ENCODE results near the gene RGS7.
"Not testable (repeated sequence)": the region's sequence is repeated elsewhere in the genome, so short reads cannot be mapped to it uniquely, and the experiment has no call there.

RGS7 gene

DNA sequence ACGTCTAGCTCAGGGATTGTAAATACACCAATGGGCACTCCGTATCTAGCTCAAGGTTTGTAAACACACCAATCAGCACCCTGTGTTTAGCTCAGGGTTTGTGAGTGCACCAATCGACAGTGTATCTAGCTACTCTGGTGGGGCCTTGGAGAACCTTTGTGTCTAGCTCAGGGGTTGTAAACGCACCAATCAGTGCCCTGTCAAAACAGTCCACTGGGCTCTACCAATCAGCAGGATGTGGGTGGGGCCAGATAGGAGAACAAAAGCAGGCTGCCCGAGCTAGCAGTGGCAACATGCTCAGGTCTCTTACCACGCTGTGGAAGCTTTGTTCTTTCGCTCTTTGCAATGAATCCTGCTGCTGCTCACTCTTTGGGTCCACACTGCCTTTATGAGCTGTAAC is 593.9 kb downstream of the RGS7 start:
- DNase-seq: not testable (repeated sequence)

DNA sequence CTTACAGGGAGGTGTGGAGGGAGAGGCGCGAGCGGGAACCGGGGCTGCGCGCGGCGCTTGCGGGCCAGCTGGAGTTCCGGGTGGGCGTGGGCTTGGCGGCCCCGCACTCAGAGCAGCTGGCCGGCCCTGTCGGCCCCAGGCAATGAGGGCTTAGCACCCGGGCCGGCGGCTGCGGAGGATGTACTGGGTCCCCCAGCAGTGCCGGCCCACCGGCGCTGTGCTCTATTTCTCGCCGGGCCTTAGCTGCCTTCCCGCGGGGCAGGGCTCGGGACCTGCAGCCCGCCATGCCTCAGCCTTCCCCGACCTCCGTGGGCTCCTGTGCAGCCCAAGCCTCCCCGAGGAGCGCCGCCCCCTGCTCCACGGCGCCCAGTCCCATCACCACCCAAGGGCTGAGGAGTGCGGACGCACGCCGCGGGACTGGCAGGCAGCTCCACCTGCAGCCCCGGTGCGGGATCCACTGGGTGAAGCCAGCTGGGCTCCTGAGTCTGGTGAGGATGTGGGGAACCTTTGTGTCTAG is 594.5 kb downstream of the RGS7 start:
- DNase-seq: not testable (repeated sequence)

DNA sequence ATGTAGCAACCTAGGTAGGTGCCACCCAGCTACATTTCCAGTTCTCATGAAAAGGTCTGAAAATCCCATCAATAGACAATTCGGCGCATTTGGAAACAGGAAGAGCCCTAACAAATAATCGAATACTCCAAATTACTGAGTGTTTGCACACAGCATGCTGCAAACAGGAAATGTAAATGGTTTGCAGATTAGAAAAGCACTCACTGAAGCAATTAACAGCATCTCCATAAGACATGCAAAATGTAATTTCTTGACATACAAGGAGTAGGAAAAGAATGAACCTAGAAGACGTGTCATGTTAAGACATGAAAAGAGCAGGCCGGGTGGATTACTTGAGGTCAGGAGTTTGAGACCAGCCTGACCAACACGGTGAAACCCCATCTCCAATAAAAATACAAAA is 598.2 kb downstream of the RGS7 start:
- DNase-seq: not testable (repeated sequence)

DNA sequence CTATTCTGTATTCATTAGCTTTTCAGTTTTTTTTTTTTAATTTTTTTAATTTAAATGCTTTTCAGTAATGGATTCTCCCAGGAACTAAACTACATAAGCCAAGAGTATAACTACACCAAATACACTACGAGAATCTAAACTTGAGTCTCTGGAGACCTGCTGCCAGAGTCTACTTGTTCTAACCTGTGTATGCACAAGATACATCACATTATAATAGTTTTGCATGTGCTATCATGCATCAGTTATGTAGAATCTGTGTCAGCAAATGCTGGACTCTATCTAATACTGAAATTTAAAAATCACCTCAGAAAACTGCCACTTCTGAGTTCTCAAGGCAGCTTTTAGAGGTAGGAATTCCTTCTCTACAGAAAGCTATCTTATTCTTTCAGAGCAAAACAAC is 598.7 kb downstream of the RGS7 start:
- DNase-seq: no peak

DNA sequence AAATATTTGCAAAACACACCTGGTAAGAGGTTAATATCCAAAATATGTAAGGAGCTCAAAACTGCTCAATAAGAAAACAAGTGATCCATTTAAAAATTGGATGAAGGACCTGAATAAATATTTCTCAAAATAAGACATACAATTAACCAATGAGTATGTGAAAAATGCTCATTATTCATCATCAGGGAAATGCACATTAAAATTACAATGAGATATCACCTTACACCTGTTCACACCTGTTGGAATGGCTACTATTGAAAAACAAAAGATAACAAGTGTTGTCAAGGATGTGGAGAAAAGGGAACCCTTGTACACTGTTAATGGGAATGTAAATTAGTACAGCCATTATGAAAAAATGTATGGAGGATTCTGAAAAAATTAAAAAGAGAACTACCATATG is 609.1 kb downstream of the RGS7 start:
- no peak for DNase-seq

DNA sequence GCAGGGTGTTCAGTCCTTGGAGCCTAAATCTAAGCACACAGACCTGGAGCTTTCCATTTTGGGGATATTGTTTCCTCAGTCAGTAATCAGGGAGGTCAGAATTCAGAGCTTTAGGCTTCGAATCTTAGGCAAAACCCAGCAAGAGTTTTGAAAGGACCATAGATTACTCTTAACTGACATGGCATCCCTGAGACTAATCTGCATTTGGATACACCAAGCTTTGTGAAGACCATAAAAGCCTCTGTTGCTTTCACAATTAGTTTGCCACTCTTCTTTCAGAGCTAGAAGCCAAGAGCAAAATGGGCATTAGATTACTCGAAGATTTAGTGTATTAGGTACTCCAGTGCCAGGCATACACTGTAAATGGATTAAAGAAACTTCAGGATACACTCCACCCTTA is 613.3 kb downstream of the RGS7 start:
- no peak for DNase-seq

DNA sequence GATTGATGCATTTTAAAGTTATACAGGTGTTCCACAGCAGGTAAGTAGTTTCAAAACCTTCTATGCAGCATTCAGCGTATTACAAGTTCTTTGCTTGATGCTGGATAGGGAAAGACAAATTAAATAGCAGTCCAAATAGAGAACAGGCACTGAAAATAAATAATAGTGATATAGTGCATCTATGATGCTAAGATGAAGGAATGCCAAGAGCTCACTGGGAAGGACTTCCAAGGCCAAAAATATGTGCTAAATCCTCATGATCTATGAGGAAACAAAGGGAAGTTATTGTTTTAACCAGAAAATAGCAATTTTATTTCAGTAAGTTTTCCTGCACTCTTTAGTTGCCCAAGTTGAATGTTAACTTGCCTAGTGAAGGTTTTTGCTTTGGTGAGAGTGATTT is 617.3 kb downstream of the RGS7 start:
- no peak for DNase-seq

DNA sequence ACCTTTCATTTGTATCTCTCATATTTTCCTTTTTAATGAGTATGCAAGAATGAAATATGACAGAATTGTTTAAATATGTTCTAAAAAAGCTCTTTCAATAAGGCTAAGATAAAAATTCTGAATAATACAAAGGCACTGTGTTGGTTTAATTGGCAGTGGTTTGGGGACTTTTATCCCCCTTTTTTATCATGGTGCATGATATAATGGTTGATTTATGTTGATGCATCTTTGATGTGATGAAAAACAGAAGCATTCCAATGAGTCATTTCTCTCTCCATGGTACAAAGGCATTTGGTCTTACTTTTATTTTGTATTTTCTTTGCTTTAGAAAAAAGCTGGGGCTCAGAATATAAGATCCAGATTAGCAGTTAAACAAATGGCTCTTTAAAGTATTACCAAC is 617.9 kb downstream of the RGS7 start:
- no peak for DNase-seq

DNA sequence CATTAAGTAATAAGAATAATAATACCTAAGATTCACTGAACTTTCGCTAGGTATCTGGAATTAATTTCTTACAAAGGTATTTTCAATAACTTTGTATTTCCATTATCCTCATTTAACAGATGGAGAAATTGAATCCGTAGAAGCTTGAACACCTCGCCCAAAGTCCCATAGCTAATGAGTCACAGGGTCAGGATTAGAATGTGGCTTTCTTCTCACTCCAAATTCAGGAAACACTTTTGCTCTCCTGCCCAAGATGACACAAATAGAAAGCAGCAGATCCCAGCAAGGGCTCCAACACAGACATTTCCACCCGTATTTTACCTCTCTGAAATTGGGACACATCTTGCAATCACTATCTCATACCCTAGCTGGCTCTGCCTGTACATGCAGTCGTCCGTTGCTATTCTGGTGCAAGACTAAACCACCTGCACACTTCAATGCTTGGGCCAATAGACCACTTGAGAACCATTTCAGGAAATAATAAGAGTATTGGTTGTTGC is 619.2 kb downstream of the RGS7 start:
- no peak for DNase-seq

DNA sequence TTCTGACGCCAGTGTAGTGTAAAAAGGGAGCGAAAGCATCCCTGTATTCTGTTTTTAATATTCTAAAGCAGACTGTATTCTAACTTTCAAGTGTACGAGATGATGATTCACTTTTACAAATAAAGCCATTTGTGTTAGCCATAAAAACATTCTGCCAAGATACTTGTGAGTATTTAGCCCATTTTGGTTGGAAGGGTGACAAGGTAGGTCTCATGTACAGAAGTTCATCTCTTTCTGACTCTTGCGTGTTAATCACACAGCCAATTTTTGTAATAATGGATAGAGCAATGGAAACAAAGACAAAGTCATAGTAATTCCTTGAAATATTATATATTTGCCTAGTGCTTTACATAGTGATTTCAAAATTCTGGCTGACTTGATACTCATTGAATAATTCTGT is 619.7 kb downstream of the RGS7 start:
- DNase-seq: no peak

DNA sequence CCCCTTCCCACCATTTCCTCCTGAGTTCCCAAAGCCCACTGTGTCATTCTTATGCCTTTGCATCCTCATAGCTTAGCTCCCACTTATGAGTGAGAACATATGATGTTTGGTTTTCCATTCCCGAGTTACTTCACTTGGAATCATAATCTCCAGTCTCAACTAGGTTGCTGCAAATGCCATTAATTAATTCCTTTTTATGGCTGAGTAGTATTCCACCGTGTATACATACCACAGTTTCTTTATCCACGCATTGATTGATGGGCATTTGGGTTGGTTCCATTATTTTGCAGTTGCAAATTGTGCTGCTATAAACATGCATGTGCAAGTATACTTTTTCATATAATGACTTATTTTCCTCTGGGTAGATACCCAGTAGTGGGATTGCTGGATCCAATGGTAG is 622.3 kb downstream of the RGS7 start:
- DNase-seq: not testable (repeated sequence)

DNA sequence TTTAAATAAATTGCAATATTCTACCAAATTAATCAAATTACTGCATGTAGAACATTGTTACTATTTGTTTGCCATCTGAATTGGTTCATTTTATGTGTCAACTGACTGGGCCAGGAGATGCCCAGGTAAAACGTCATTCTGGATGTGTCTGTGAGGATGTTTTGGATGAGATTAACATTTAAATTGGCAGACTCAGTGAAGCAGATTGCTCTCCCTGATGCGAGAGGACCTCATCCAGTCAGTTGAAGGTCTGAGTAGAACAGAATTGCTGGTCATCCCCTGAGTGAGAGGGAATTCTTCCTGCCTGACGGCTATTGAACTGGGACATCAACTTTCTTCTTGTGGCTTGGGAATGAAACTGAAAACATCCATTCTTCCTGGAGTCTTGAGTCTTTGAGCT is 623.0 kb downstream of the RGS7 start:
- DNase-seq: no peak

DNA sequence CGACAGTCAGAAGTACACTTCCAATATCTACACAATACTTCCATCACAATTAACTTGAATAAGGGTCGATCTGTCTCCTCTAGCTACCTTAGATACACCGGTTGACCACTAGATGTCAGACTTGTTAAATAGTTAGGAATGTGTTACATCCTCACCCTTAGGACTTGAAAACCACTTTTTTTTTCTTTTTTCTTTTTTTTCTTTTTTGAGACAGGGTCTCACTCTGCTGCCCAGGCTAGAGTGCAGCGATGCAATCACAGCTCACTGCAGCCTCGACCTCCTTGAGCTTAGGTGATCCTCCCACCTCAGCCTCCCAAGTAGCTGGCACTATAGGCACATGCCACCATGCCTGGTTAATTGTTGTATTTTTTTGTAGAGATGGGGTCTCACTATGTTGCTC is 624.6 kb downstream of the RGS7 start:
- DNase-seq: peak; percentile 42
